ELF-1 (cell line): ENCODE results near the gene SECISBP2.

Source experiments
- DNase-seq: peaks from one replicate; pipeline ENCODE4 v3.0.0-alpha.2; 2016; ENCODE audit warnings: low read depth, low spot score

Gene SECISBP2

GRCh38 chr9:89405826-89406225, 87.5 kb downstream of the SECISBP2 start:
- no peak for DNase-seq

GRCh38 chr9:89407070-89407469, 88.8 kb downstream of the SECISBP2 start:
- DNase-seq: no peak

GRCh38 chr9:89408628-89409101, 90.4 kb downstream of the SECISBP2 start:
- no peak for DNase-seq
